Left colon (tissue), 2 donors: Measurements from ENCODE around the gene FRMD4A. TPM values are rescaled to one million over a fixed set of nuclear protein-coding genes. Genes with fewer than 3 reads are reported as not detected.

Experiments used
- ATAC-seq: fragments of 200-7000 bp; cut with Tn5 transposase; one replicate; pipeline ENCODE4 v1.9.1; 2020; ENCODE audit warnings: mild to moderate bottlenecking, moderate library complexity
- DNase-seq, 2 donors: peaks; one replicate each; pipeline ENCODE4 v3.0.0-alpha.2; 2020
- intact Hi-C, 2 donors: fragments of 100-400 bp; cut with DNase I in 1 of 2; cut with micrococcal nuclease in 1 of 2; formaldehyde crosslinking; loops; one replicate each; pipeline versions ENCODE4 v1.11.2 to v1.14.0; 2022; cut with DNase I, micrococcal nuclease
- total RNA-seq, 2 donors: library from RNA; stranded (reverse); fragmentation: NEBNext Ultra II Directional; extraction: Animal tissue kit (Norgen Biotek cat#: 25700); gene quantifications; one replicate each; pipeline ENCODE4 v1.2.1, GENCODE V29; 2021
- donor health status: DM: no; HTN: no; CAD: no.
- donor health status: DM: yes; HTN: yes; CAD: no.

Gene FRMD4A
- total RNA-seq, 2 donors from 2014 or later = 5.1 to 11.2 TPM

- no peak for DNase-seq
- no peak for ATAC-seq
- intact Hi-C loops = no loop called here
These were observed 692.8 kb downstream of the FRMD4A start for GRCh38 chr10:13637894-13638293.

- intact Hi-C loops = no loop called here
- DNase-seq = no peak
- ATAC-seq = no peak
These were observed 693.3 kb downstream of the FRMD4A start for GRCh38 chr10:13637303-13637856.

GRCh38 chr10:13636776-13637175 is 693.9 kb downstream of the FRMD4A start:
- intact Hi-C loops = no loop called here
- ATAC-seq (no peak), DNase-seq (no peak)

GRCh38 chr10:13634207-13634606 is 696.5 kb downstream of the FRMD4A start:
- DNase-seq (no peak), ATAC-seq (no peak)
- intact Hi-C loops = no loop called here

- DNase-seq = peak in 1 of 2 donors; percentile 52
- intact Hi-C loops = no loop called here
- ATAC-seq = peak; percentile 16
These were observed 697.0 kb downstream of the FRMD4A start for GRCh38 chr10:13633689-13634088.

GRCh38 chr10:13632884-13633440 is 697.8 kb downstream of the FRMD4A start:
- intact Hi-C loops = no loop called here
- no peak for DNase-seq
- no peak for ATAC-seq

GRCh38 chr10:13632440-13632839 is 698.3 kb downstream of the FRMD4A start:
- intact Hi-C loops = no loop called here
- DNase-seq (no peak), ATAC-seq (no peak)

GRCh38 chr10:13631594-13631993 is 699.1 kb downstream of the FRMD4A start:
- DNase-seq = no peak
- ATAC-seq = no peak
- intact Hi-C loops = no loop called here

- DNase-seq = no peak
- ATAC-seq = peak; percentile 41
- intact Hi-C loops = no loop called here
These were observed 700.5 kb downstream of the FRMD4A start for GRCh38 chr10:13630231-13630630.

- DNase-seq (no peak), ATAC-seq (no peak)
- intact Hi-C loops = no loop called here
These were observed 701.6 kb downstream of the FRMD4A start for GRCh38 chr10:13629116-13629515.

- DNase-seq (no peak), ATAC-seq (peak; percentile 54)
- intact Hi-C loops = no loop called here
These were observed 702.1 kb downstream of the FRMD4A start for GRCh38 chr10:13628661-13629060.

- ATAC-seq (no peak), DNase-seq (no peak)
- intact Hi-C loops = no loop called here
These were observed 703.0 kb downstream of the FRMD4A start for GRCh38 chr10:13627459-13628310.

GRCh38 chr10:13624630-13625029 is 706.1 kb downstream of the FRMD4A start:
- intact Hi-C loops = no loop called here
- ATAC-seq = no peak
- DNase-seq = no peak

GRCh38 chr10:13621931-13622330 is 708.8 kb downstream of the FRMD4A start:
- intact Hi-C loops = no loop called here
- ATAC-seq (no peak), DNase-seq (no peak)

- no peak for DNase-seq
- intact Hi-C loops = loop anchor here in 1 of 2 donors (10.0 kb wide), 1 partner anchor 158 kb away; no protein-coding TSS in a partner anchor
- no peak for ATAC-seq
These were observed 713.6 kb downstream of the FRMD4A start for GRCh38 chr10:13617116-13617515.

GRCh38 chr10:13615650-13616300 is 714.9 kb downstream of the FRMD4A start:
- ATAC-seq (no peak), DNase-seq (no peak)
- intact Hi-C loops = loop anchor here in 1 of 2 donors (10.0 kb wide), 1 partner anchor 159 kb away; no protein-coding TSS in a partner anchor

- intact Hi-C loops = loop anchor here in 1 of 2 donors (10.0 kb wide), 1 partner anchor 160 kb away; no protein-coding TSS in a partner anchor
- DNase-seq (no peak), ATAC-seq (no peak)
These were observed 716.0 kb downstream of the FRMD4A start for GRCh38 chr10:13614530-13615332.

GRCh38 chr10:13613519-13613918 is 717.2 kb downstream of the FRMD4A start:
- DNase-seq (no peak), ATAC-seq (no peak)
- intact Hi-C loops = loop anchor here in 1 of 2 donors (10.0 kb wide), 1 partner anchor 161 kb away; no protein-coding TSS in a partner anchor
